Measurements from ENCODE around the gene EPB41L5.
"Not testable (repeated sequence)": the region's sequence is repeated elsewhere in the genome, so short reads cannot be mapped to it uniquely, and the experiment has no call there.

EPB41L5 gene

GRCh38 chr2:120026890-120027289, 14.0 kb downstream of the EPB41L5 start:
- no peak for DNase-seq
- in situ Hi-C loops (cut with MboI; ENCODE audit: low pct_unique_long_range_greater_than_20kb, low sequenced_read_pairs): no loop called here

GRCh38 chr2:120028795-120029194, 15.9 kb downstream of the EPB41L5 start:
- no peak for DNase-seq
- in situ Hi-C loops (cut with MboI; ENCODE audit: low pct_unique_long_range_greater_than_20kb, low sequenced_read_pairs): no loop called here

GRCh38 chr2:120029672-120030640, 17.1 kb downstream of the EPB41L5 start:
- no peak for DNase-seq
- in situ Hi-C loops (cut with MboI; ENCODE audit: low pct_unique_long_range_greater_than_20kb, low sequenced_read_pairs): no loop called here

- no peak for DNase-seq
- in situ Hi-C loops (cut with MboI; ENCODE audit: low pct_unique_long_range_greater_than_20kb, low sequenced_read_pairs): no loop called here
These were observed 19.4 kb downstream of the EPB41L5 start for GRCh38 chr2:120032297-120032696.

GRCh38 chr2:120034027-120034426, 21.1 kb downstream of the EPB41L5 start:
- DNase-seq: no peak
- in situ Hi-C loops (cut with MboI; ENCODE audit: low pct_unique_long_range_greater_than_20kb, low sequenced_read_pairs): no loop called here

GRCh38 chr2:120034621-120035020, 21.7 kb downstream of the EPB41L5 start:
- DNase-seq: no peak
- in situ Hi-C loops (cut with MboI; ENCODE audit: low pct_unique_long_range_greater_than_20kb, low sequenced_read_pairs): no loop called here

GRCh38 chr2:120036145-120036544, 23.3 kb downstream of the EPB41L5 start:
- DNase-seq: no peak
- in situ Hi-C loops (cut with MboI; ENCODE audit: low pct_unique_long_range_greater_than_20kb, low sequenced_read_pairs): no loop called here

GRCh38 chr2:120037995-120038541, 25.2 kb downstream of the EPB41L5 start:
- in situ Hi-C loops (cut with MboI; ENCODE audit: low pct_unique_long_range_greater_than_20kb, low sequenced_read_pairs): no loop called here
- no peak for DNase-seq

GRCh38 chr2:120042359-120042758, 29.5 kb downstream of the EPB41L5 start:
- DNase-seq: no peak
- in situ Hi-C loops (cut with MboI; ENCODE audit: low pct_unique_long_range_greater_than_20kb, low sequenced_read_pairs): no loop called here

GRCh38 chr2:120044336-120044735, 31.5 kb downstream of the EPB41L5 start:
- in situ Hi-C loops (cut with MboI; ENCODE audit: low pct_unique_long_range_greater_than_20kb, low sequenced_read_pairs): no loop called here
- DNase-seq: no peak

- DNase-seq; in situ Hi-C loops (cut with MboI; ENCODE audit: low pct_unique_long_range_greater_than_20kb, low sequenced_read_pairs): not testable (repeated sequence)
These were observed 32.9 kb downstream of the EPB41L5 start for GRCh38 chr2:120045775-120046174.

GRCh38 chr2:120046252-120046651, 33.4 kb downstream of the EPB41L5 start:
- in situ Hi-C loops (cut with MboI; ENCODE audit: low pct_unique_long_range_greater_than_20kb, low sequenced_read_pairs); DNase-seq: not testable (repeated sequence)

- no peak for DNase-seq
- in situ Hi-C loops (cut with MboI; ENCODE audit: low pct_unique_long_range_greater_than_20kb, low sequenced_read_pairs): no loop called here
These were observed 39.7 kb downstream of the EPB41L5 start for GRCh38 chr2:120052597-120052996.

GRCh38 chr2:120053891-120054290, 41.0 kb downstream of the EPB41L5 start:
- no peak for DNase-seq
- in situ Hi-C loops (cut with MboI; ENCODE audit: low pct_unique_long_range_greater_than_20kb, low sequenced_read_pairs): no loop called here

GRCh38 chr2:120059483-120059882, 46.6 kb downstream of the EPB41L5 start:
- DNase-seq: no peak
- in situ Hi-C loops (cut with MboI; ENCODE audit: low pct_unique_long_range_greater_than_20kb, low sequenced_read_pairs): no loop called here

GRCh38 chr2:120060088-120060623, 47.3 kb downstream of the EPB41L5 start:
- in situ Hi-C loops (cut with MboI; ENCODE audit: low pct_unique_long_range_greater_than_20kb, low sequenced_read_pairs): no loop called here
- DNase-seq: no peak

- in situ Hi-C loops (cut with MboI; ENCODE audit: low pct_unique_long_range_greater_than_20kb, low sequenced_read_pairs): no loop called here
- DNase-seq: no peak
These were observed 51.8 kb downstream of the EPB41L5 start for GRCh38 chr2:120064664-120065063.

- no peak for DNase-seq
- in situ Hi-C loops (cut with MboI; ENCODE audit: low pct_unique_long_range_greater_than_20kb, low sequenced_read_pairs): no loop called here
These were observed 54.1 kb downstream of the EPB41L5 start for GRCh38 chr2:120066800-120067547.

- not testable (repeated sequence) for DNase-seq
These were observed 55.3 kb downstream of the EPB41L5 start for GRCh38 chr2:120068040-120068658.

More at GRCh38 chr2:120068040-120068658, 55.3 kb downstream of the EPB41L5 start:
- in situ Hi-C loops (cut with MboI; ENCODE audit: low pct_unique_long_range_greater_than_20kb, low sequenced_read_pairs): not testable (repeated sequence)

All from KBM-7 (cell line).